SK-N-SH (cell line): ENCODE measurements around the gene TOR4A. TPM values are rescaled to one million over a fixed set of nuclear protein-coding genes. Genes with fewer than 3 reads are reported as not detected.

Experiments used
- CTCF ChIA-PET: fragments of 300-600, 350-600 bp; formaldehyde crosslinking; extraction: SDS; loops from one replicate; lab custom pipeline; 2021; lab: Yijun Ruan, JAX
- POLR2A ChIA-PET: fragments of 350-600 bp; sonication (Branson Sonifier 250); formaldehyde crosslinking; extraction: SDS; loops from one replicate; lab custom pipeline; 2020; ENCODE audit warnings: antibody characterized with exemption, inconsistent platforms; lab: Yijun Ruan, JAX
- DNase-seq: peaks from one replicate; pipeline ENCODE4 v3.0.0; 2012
- H2AFZ ChIP-seq: fragments of 200-600 bp; sonication (generic); 2 replicates; pipeline ENCODE4 v1.8.1; 2016; ENCODE audit warnings: antibody characterized with exemption, mild to moderate bottlenecking, low read depth
- H3F3A ChIP-seq: fragments of 200-600 bp; sonication (generic); replicated peaks from 2 replicates; pipeline ENCODE3; 2016; ENCODE audit warnings: antibody characterized with exemption, mild to moderate bottlenecking; ENCODE audit not compliant: insufficient read depth
- H3K27ac ChIP-seq, 2 experiments: fragments of 200-500 bp in 1 of 2; fragments of 200-600 bp in 1 of 2; sonication (Bioruptor generic) in 1 of 2; sonication (generic), shearing (Covaris generic) in 1 of 2; 2 replicates each; pipeline versions ENCODE4 v1.5.1 to v1.6.1; 2014 to 2016; ENCODE audit warnings: low read depth in 2 of 2, inconsistent platforms in 1 of 2, low read length in 1 of 2, mild to moderate bottlenecking in 1 of 2, mixed read lengths in 1 of 2
- H3K27me3 ChIP-seq: fragments of 200-600 bp; sonication (generic), shearing (Covaris generic); 2 replicates; pipeline ENCODE4 v1.6.1; 2016; ENCODE audit warnings: mixed run types; ENCODE audit not compliant: insufficient read depth
- H3K36me3 ChIP-seq, 2 experiments: fragments of 200-500 bp in 1 of 2; fragments of 200-600 bp in 1 of 2; sonication (Bioruptor generic) in 1 of 2; sonication (generic) in 1 of 2; replicated peaks in 1 of 2; 2 replicates each; pipeline versions ENCODE3 to v1.5.1; 2014 to 2016; ENCODE audit warnings: low read length in 1 of 2, mild to moderate bottlenecking in 1 of 2; ENCODE audit not compliant: insufficient read depth in 2 of 2, control insufficient read depth in 1 of 2
- H3K4me1 ChIP-seq, 2 experiments: fragments of 200-500 bp in 1 of 2; fragments of 200-600 bp in 1 of 2; sonication (Bioruptor generic) in 1 of 2; sonication (generic), shearing (Covaris generic) in 1 of 2; 2 replicates each; pipeline versions ENCODE4 v1.5.1 to v1.6.1; 2014 to 2016; ENCODE audit warnings: low read depth in 1 of 2, low read length in 1 of 2, mixed run types in 1 of 2; ENCODE audit not compliant: insufficient read depth in 2 of 2, control insufficient read depth in 1 of 2
- H3K4me2 ChIP-seq: fragments of 200-600 bp; sonication (generic), shearing (Covaris generic); 2 replicates; pipeline ENCODE4 v1.6.1; 2017; ENCODE audit warnings: mixed run types
- H3K4me3 ChIP-seq, 2 experiments: fragments of 200-500 bp in 1 of 2; fragments of 200-600 bp in 1 of 2; sonication (Bioruptor generic) in 1 of 2; sonication (generic), shearing (Covaris generic) in 1 of 2; 2 replicates each; pipeline versions ENCODE4 v1.5.1 to v1.8.1; 2014 to 2016; ENCODE audit warnings: low read depth in 2 of 2, inconsistent platforms in 1 of 2, low read length in 1 of 2, mild to moderate bottlenecking in 1 of 2, mixed read lengths in 1 of 2, moderate library complexity in 1 of 2
- H3K79me2 ChIP-seq: fragments of 200-600 bp; sonication (generic); 2 replicates; pipeline ENCODE4 v1.8.1; 2017; ENCODE audit warnings: mild to moderate bottlenecking; ENCODE audit not compliant: insufficient read depth
- H3K9ac ChIP-seq: fragments of 200-600 bp; sonication (generic); 2 replicates; pipeline ENCODE4 v1.6.1; 2017; ENCODE audit warnings: mixed run types
- H3K9me2 ChIP-seq: fragments of 200-600 bp; sonication (generic); 2 replicates; pipeline ENCODE4 v1.6.1; 2017; ENCODE audit warnings: mixed run types
- H3K9me3 ChIP-seq: fragments of 200-600 bp; sonication (generic); 2 replicates; pipeline ENCODE4 v1.6.1; 2017; ENCODE audit warnings: mixed run types, mild to moderate bottlenecking, moderate library complexity
- H4K20me1 ChIP-seq: fragments of 200-600 bp; sonication (generic); 2 replicates; pipeline ENCODE4 v1.6.1; 2017; ENCODE audit warnings: mild to moderate bottlenecking, mixed run types; ENCODE audit not compliant: insufficient read depth
- CHD2 ChIP-seq: fragments of 150-350 bp; IDR thresholded peaks from 2 replicates; pipeline ENCODE4 v1.6.1; 2018; ENCODE audit warnings: low read length; ENCODE audit not compliant: partially characterized antibody
- ELF1 ChIP-seq: IDR thresholded peaks from 2 replicates; pipeline ENCODE4 v1.4.0; 2012
- EP300 ChIP-seq, 2 experiments: IDR thresholded peaks; 2 replicates each; pipeline versions ENCODE4 v1.4.0 to v1.6.1; 2012; ENCODE audit warnings: borderline replicate concordance in 1 of 2, low read depth in 1 of 2, low read length in 1 of 2
- FOXJ3 ChIP-seq: sonication (generic); formaldehyde crosslinking; IDR thresholded peaks from 2 replicates; pipeline ENCODE4 v1.5.1; 2020; ENCODE audit warnings: mild to moderate bottlenecking, missing genetic modification reagents
- GABPA ChIP-seq: IDR thresholded peaks from 2 replicates; pipeline ENCODE4 v1.4.0; 2012; ENCODE audit warnings: low read depth, mild to moderate bottlenecking
- GATA2 ChIP-seq: sonication (generic); formaldehyde crosslinking; IDR thresholded peaks from 2 replicates; pipeline ENCODE4 v1.5.0; 2020; ENCODE audit warnings: mild to moderate bottlenecking, missing genetic modification reagents
- IRF3 ChIP-seq: fragments of 150-350 bp; IDR thresholded peaks from 2 replicates; pipeline ENCODE4 v1.6.1; 2016; ENCODE audit warnings: mild to moderate bottlenecking, low read depth, low read length
- JUND ChIP-seq: IDR thresholded peaks from 2 replicates; pipeline ENCODE4 v1.4.0; 2012
- MEF2A ChIP-seq: IDR thresholded peaks from 2 replicates; pipeline ENCODE4 v1.4.0; 2012; ENCODE audit warnings: low read depth, borderline replicate concordance
- MXI1 ChIP-seq: IDR thresholded peaks from 2 replicates; pipeline ENCODE4 v1.6.1; 2012; ENCODE audit warnings: mild to moderate bottlenecking, low read depth, low read length, improper control_type of control experiment
- NFIC ChIP-seq: IDR thresholded peaks from 2 replicates; pipeline ENCODE4 v1.4.0; 2012; ENCODE audit warnings: borderline replicate concordance
- PBX3 ChIP-seq: IDR thresholded peaks from 2 replicates; pipeline ENCODE4; 2012
- POLR2AphosphoS5 ChIP-seq: IDR thresholded peaks from 2 replicates; pipeline ENCODE4 v1.6.1; 2012; ENCODE audit warnings: low read depth, low read length
- RAD21 ChIP-seq: IDR thresholded peaks from 2 replicates; pipeline ENCODE4 v1.6.1; 2012; ENCODE audit warnings: mild to moderate bottlenecking, low read length
- RCOR1 ChIP-seq: fragments of 150-350 bp; IDR thresholded peaks from 2 replicates; pipeline ENCODE4 v1.6.1; 2017; ENCODE audit warnings: antibody characterized with exemption, low read length
- RFX5 ChIP-seq: IDR thresholded peaks from 2 replicates; pipeline ENCODE4 v1.6.1; 2012; ENCODE audit warnings: mild to moderate bottlenecking, improper control_type of control experiment, low read length
- RXRA ChIP-seq: IDR thresholded peaks from 2 replicates; pipeline ENCODE4 v1.4.0; 2012; ENCODE audit warnings: low read depth, mild to moderate bottlenecking, borderline replicate concordance
- SIN3A ChIP-seq: IDR thresholded peaks from 2 replicates; pipeline ENCODE4 v1.6.1; 2012; ENCODE audit warnings: low read depth, mild to moderate bottlenecking, low read length, moderate library complexity, borderline replicate concordance
- SMC3 ChIP-seq: IDR thresholded peaks from 2 replicates; pipeline ENCODE4 v1.6.1; 2012; ENCODE audit warnings: low read depth, low read length, improper control_type of control experiment
- YY1 ChIP-seq: IDR thresholded peaks from 2 replicates; pipeline ENCODE4 v1.4.0; 2012; ENCODE audit warnings: low read depth, mild to moderate bottlenecking
- ZBTB33 ChIP-seq: IDR thresholded peaks from 2 replicates; pipeline ENCODE4 v1.4.0; 2012; ENCODE audit warnings: low read depth, borderline replicate concordance
- WGBS: methylation state at CpG from one replicate; pipeline ENCODE4 v1.1.6; 2017; ENCODE audit warnings: low lambda C conversion rate; 5-methylcytosine and 5-hydroxymethylcytosine counted together
- polyA plus RNA-seq, 3 experiments: library from polyadenylated mRNA; depleted of rRNA; stranded (reverse); fragments of >200 nt; gene quantifications; 2 replicates each; pipeline ENCODE4 v1.2.3, GENCODE V29; 2012
- TF ChIP-seq, protein P1 (sequence below): fragments of 150-350 bp; IDR thresholded peaks from 2 replicates; pipeline ENCODE4 v1.6.1; 2017; ENCODE audit warnings: antibody characterized with exemption, low read length, low read depth, borderline replicate concordance

TOR4A gene
- polyA plus RNA-seq, 1 of the 3 experiments (the other 2 are of a cell fraction), result 0.81 TPM

GRCh38 chr9:137234758-137235423, 42.6 kb upstream of the TOR4A start (continued):
- TF ChIP-seq, protein P1, sequence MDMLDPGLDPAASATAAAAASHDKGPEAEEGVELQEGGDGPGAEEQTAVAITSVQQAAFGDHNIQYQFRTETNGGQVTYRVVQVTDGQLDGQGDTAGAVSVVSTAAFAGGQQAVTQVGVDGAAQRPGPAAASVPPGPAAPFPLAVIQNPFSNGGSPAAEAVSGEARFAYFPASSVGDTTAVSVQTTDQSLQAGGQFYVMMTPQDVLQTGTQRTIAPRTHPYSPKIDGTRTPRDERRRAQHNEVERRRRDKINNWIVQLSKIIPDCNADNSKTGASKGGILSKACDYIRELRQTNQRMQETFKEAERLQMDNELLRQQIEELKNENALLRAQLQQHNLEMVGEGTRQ, result no peak
- no peak for TF ChIP-seq YY1
- TF ChIP-seq PBX3, result no peak
- TF ChIP-seq ZBTB33, result no peak
- TF ChIP-seq RAD21, result no peak
- no peak for TF ChIP-seq ELF1
- no peak for TF ChIP-seq EP300 (IDR thresholded peaks at IDR 0.05; ENCODE audit: borderline replicate concordance in 1 of 2, low read depth in 1 of 2, low read length in 1 of 2)
- TF ChIP-seq RXRA, result no peak
- no peak for TF ChIP-seq MEF2A
- TF ChIP-seq NFIC, result no peak
- TF ChIP-seq MXI1, result no peak
- no peak for TF ChIP-seq RFX5

DNA sequence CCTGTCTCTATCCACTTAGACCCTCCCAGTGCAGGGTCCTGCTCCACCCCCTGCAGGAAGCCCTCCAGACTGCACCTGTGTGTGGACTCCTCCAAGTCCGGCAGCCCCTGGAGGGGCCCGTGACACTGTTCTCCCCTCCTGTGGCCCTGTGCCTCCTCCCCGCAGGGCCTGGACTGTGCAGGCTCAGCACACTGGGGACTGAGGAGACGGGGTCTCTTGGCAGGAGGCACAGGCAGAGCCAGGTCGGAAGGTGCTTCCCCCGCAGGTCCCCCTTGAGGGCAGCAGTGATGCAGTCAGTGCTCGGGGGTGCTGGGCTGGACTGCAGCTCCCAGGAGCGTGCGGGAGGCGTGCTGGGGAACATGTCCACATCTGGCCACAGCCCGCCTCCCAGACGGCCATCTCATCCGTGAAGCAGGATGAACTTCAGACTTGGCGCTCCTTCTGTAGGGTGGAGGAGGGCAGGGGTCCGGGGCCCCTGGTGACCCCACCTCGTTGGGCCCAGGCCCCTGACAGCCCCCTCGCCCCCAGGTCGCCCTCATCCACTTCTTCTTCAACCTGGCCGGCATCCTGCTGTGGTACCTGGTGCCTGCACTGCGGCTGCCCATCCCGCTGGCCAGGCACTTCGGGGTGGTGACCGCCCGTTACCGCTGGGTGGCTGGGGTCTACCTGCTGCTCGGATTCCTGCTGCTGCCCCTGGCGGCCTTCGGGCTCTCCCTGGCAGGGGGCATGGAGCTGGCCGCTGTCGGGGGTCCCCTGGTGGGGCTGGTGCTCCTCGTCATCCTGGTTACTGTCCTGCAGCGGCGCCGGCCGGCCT, 41.9 kb upstream of the TOR4A start:
- Histone ChIP-seq H3K4me3 (no peak overlapping the region), H4K20me1 (no peaks in the 10 kb centered on the region), H3K4me2 (no peak overlapping the region), H3F3A (peaks cover 9% of the 10 kb centered on the region), H2AFZ (no peak overlapping the region), H3K27me3 (no peaks in the 10 kb centered on the region), H3K27ac (no peak overlapping the region), H3K4me1 (peaks cover 9 to 22% of the 10 kb centered on the region in 2 experiments; a peak in 2 of 4 replicates), H3K9ac (no peak overlapping the region), H3K36me3 (no peaks in the 10 kb centered on the region), H3K9me2 (no peaks in the 10 kb centered on the region), H3K9me3 (no peaks in the 10 kb centered on the region), H3K79me2 (peaks cover 27% of the 10 kb centered on the region)
- ChIA-PET POLR2A (interaction anchor here (1.0 to 1.3 kb wide), 4 partner anchors 18 to 187 kb away, joined by 3 to 4 read pairs (median 3); partner anchors contain the start of genes EXD3 and NOXA1), CTCF (interaction anchor here (1.0 to 4.5 kb wide), 37 partner anchors 11 to 426 kb away, joined by 3 to 95 read pairs (median 6); partner anchors contain the start of genes ANAPC2, CYSRT1, DPP7 and GRIN1)
- no peak for DNase-seq
- WGBS, result 89% methylated on average over 7 of the region's 35 CpGs
- TF ChIP-seq RFX5, result no peak
- TF ChIP-seq SMC3, result no peak
- no peak for TF ChIP-seq PBX3
- TF ChIP-seq RCOR1, result no peak
- no peak for TF ChIP-seq MXI1
- no peak for TF ChIP-seq POLR2AphosphoS5
- TF ChIP-seq FOXJ3 (CRISPR knock-in tag), result no peak
- TF ChIP-seq EP300 (IDR thresholded peaks at IDR 0.05; ENCODE audit: borderline replicate concordance in 1 of 2, low read depth in 1 of 2, low read length in 1 of 2), result no peak
- TF ChIP-seq SIN3A, result no peak
- TF ChIP-seq, protein P1, result no peak
- TF ChIP-seq GATA2 (CRISPR knock-in tag), result no peak
- TF ChIP-seq IRF3, result no peak
- TF ChIP-seq GABPA, result no peak
- TF ChIP-seq RXRA, result no peak
- no peak for TF ChIP-seq JUND
- no peak for TF ChIP-seq YY1
- TF ChIP-seq CHD2, result no peak
